AG04450 (cell line): ENCODE results near the gene RAG1. TPM values are rescaled to one million over a fixed set of nuclear protein-coding genes. Genes with fewer than 3 reads are reported as not detected.
A peak's percentile ranks its signal among the peaks of the same experiment; 100 is the strongest.

Experiments used
- CTCF ChIA-PET: fragments of 300-600, 350-600 bp; formaldehyde crosslinking; extraction: SDS; loops from one replicate; lab custom pipeline; 2022; ENCODE audit warnings: antibody characterized with exemption, inconsistent platforms; lab: Charles Lee
- POLR2A ChIA-PET: fragments of 350-600 bp; formaldehyde crosslinking; extraction: SDS; loops from one replicate; lab custom pipeline; 2021; ENCODE audit warnings: antibody characterized with exemption, inconsistent platforms; lab: Yijun Ruan, JAX
- DNase-seq: peaks from one replicate; pipeline ENCODE4 v3.0.0-alpha.2; 2011; ENCODE audit warnings: low read depth, low spot score
- H3K27ac ChIP-seq: one replicate; pipeline ENCODE4 v1.5.1; 2012; ENCODE audit warnings: low read depth, low read length, control low read depth
- H3K27me3 ChIP-seq: one replicate; pipeline ENCODE4 v1.6.0; 2012; ENCODE audit warnings: low read length; ENCODE audit not compliant: control insufficient read depth, insufficient read depth
- H3K4me3 ChIP-seq: 2 replicates; pipeline ENCODE4 v1.5.1; 2011; ENCODE audit warnings: mild to moderate bottlenecking, low read depth, low read length, control low read depth
- H3K9me3 ChIP-seq: 2 replicates; pipeline ENCODE4 v1.5.1; 2012; ENCODE audit warnings: low read length; ENCODE audit not compliant: control insufficient read depth, insufficient read depth
- polyA minus RNA-seq: library from RNA; depleted of rRNA, polyadenylated mRNA; stranded (reverse); fragments of >200 nt; gene quantifications from 2 replicates; pipeline ENCODE4 v1.2.3, GENCODE V29; 2011; rRNA and poly(A)+ RNA removed
- polyA plus RNA-seq: library from polyadenylated mRNA; depleted of rRNA; stranded (reverse); fragments of >200 nt; gene quantifications from 2 replicates; pipeline ENCODE4 v1.2.3, GENCODE V29; 2011; rRNA removed
- TF ChIP-seq, protein P1 (sequence below): IDR thresholded peaks from 2 replicates; pipeline ENCODE4 v1.5.1; 2011; ENCODE audit warnings: low read depth, low read length, control low read depth, inconsistent platforms

RAG1 gene
- 0.33 and 0.52 TPM in 2 replicates for polyA plus RNA-seq
- polyA minus RNA-seq = 0.17 and 0.41 TPM in 2 replicates

DNA sequence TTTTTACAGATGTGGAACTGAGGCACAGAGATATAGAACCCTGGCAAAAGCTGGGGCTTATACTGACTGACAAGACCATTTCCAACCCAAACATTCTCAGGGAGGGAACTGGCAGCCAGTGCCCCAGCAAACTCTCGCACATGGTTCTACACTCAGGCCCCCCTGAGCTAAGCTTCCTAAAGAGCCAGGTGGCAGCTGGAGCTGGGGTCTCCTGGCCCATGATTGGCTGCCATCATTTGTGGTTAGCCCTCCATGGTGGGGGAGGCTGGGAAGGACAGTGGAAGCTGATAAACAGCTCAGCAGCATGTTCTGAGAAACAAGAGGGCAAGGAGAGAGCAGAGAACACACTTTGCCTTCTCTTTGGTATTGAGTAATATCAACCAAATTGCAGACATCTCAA is at the start of gene RAG1:
RAG1 (plus strand) TSS at position 314 of the 400 bp plus-strand sequence. CDS start 5,298 bp downstream, outside the sequence.
- Histone ChIP-seq H3K9me3 (no peaks in the 10 kb centered on the region), H3K27me3 (peaks cover 24% of the 10 kb centered on the region), H3K4me3 (no peak within 1 kb of the TSS), H3K27ac (no peak within 1 kb of the TSS)
- POLR2A ChIA-PET = no interaction called here
- CTCF ChIA-PET = interaction anchor here (1.1 kb wide), 1 partner anchor 179 kb away, joined by 8 read pairs; no protein-coding TSS in a partner anchor
- no peak for DNase-seq
- TF ChIP-seq, protein P1, sequence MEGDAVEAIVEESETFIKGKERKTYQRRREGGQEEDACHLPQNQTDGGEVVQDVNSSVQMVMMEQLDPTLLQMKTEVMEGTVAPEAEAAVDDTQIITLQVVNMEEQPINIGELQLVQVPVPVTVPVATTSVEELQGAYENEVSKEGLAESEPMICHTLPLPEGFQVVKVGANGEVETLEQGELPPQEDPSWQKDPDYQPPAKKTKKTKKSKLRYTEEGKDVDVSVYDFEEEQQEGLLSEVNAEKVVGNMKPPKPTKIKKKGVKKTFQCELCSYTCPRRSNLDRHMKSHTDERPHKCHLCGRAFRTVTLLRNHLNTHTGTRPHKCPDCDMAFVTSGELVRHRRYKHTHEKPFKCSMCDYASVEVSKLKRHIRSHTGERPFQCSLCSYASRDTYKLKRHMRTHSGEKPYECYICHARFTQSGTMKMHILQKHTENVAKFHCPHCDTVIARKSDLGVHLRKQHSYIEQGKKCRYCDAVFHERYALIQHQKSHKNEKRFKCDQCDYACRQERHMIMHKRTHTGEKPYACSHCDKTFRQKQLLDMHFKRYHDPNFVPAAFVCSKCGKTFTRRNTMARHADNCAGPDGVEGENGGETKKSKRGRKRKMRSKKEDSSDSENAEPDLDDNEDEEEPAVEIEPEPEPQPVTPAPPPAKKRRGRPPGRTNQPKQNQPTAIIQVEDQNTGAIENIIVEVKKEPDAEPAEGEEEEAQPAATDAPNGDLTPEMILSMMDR = no peak

DNA sequence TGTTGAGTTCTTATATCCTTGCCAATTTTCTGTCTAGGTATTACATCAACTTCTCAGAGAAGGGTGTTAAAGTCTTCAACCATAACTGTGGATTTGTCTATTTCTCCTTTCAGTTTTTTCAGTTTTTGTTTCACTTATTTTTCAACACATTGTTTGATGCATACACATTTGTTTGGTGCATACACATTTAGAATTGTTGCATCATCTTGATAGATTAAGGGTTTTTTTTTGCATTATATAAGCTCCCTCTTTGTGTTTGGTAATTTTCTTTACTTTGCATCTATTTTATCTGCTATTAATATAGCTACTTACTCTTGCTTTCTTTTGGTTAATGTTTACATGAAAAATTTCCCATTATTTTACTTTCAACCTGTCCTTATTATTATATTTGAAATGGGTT is 37.0 kb upstream of the RAG1 start:
- Histone ChIP-seq H3K4me3 (no peak overlapping the region), H3K27ac (no peak overlapping the region), H3K27me3 (peaks cover 5% of the 10 kb centered on the region), H3K9me3 (no peaks in the 10 kb centered on the region)
- TF ChIP-seq, protein P1 = no peak
- DNase-seq = no peak
- CTCF ChIA-PET = interaction anchor here (1.3 kb wide), 1 partner anchor 21 kb away, joined by 5 read pairs; the partner anchor contains the start of gene TRAF6
- POLR2A ChIA-PET = no interaction called here

DNA sequence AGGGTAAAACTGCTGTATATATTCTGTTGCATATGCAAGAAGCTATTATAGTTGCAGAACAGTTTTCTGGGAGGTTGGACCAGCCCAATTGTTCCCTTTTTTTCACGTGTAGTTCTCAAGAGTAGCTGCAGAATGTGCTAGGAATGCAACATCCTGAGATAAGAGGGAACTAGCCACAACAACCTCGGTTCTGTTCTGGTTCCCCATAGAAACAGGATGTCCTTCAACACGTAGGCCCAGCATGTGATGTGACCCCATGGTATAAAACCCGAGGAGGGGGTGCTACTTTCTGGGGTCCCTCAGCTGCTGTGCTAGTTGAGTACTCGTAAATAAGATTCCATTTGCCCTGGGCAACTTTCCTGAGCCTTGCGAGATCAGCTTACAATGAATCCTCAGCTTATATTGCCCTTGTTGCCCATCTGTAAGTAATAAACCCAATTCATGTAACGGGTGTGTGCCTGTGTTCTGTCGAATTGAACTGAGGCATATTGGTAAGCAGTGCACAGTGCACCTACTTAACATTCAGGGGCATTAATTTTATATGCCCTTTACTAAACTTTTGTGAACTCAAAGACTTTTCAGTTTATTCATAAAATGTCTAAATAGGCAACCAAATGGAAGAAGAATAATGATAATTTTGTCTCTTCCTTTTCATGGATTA is 34.7 kb upstream of the RAG1 start:
- TF ChIP-seq, protein P1 = no peak
- POLR2A ChIA-PET = no interaction called here

DNA sequence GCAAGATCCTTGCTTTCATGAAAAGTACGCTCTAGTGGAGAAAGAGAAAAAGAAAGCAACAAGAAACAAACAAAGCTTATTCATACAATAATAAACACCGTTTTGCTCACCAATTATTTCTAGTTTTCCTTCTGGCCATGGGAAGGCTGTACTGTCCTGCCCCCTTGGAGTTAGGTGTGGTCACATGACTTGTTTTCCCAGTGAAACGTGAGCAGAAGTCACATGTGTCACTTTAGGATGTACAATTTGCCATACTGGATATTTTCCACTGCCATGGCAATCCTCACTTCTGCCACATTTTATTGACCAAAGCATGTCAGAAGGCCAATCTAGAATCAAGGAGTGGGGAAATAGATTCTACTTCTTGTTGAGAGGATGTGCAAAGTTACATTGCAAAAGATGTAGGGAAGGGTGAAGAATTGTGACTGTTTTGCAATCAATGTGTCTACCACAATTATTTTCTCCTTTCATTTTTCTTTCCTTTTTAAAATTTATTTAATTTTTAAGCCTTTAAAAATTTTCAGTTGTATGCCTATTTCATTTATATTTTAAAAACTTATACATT is 33.4 kb upstream of the RAG1 start:
- no peak for DNase-seq
- ChIA-PET POLR2A (no interaction called here), CTCF (interaction anchor here (0.9 kb wide), 1 partner anchor 29 kb away, joined by 3 read pairs; no protein-coding TSS in a partner anchor)
- no peak overlapping the region for H3K4me3 ChIP-seq
- TF ChIP-seq, protein P1 = no peak
- H3K9me3 ChIP-seq = no peaks in the 10 kb centered on the region
- peaks cover 5% of the 10 kb centered on the region for H3K27me3 ChIP-seq
- H3K27ac ChIP-seq = no peak overlapping the region

More for the DNA sequence above, 34.7 kb upstream of the RAG1 start:
- no peaks in the 10 kb centered on the region for H3K9me3 ChIP-seq
- CTCF ChIA-PET = interaction anchor here (1.3 kb wide), 2 partner anchors 32 to 214 kb away, joined by 3 to 4 read pairs; no protein-coding TSS in a partner anchor
- peaks cover 5% of the 10 kb centered on the region for H3K27me3 ChIP-seq
- no peak overlapping the region for H3K27ac ChIP-seq
- no peak overlapping the region for H3K4me3 ChIP-seq
- DNase-seq = no peak

DNA sequence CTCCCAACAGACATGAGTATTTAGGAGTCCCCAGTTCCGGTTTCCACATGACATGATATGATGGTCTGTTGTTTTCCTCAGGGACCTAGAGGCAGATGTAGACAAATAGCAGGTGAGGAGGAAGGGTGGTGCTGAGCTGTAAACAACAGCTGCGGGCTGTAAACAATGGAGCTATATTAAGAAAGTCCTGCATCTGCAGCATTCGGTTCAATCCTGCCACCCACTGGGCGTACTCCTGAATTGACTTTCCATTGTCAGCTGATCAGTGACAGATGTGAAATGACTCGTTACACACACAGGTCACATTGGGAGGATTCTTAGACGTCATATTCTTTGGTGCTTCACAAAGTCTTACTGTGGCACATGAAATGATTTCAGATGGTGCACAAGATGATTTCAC is 26.8 kb upstream of the RAG1 start:
- CTCF ChIA-PET = interaction anchor here (1.1 to 1.5 kb wide), 2 partner anchors 32 to 48 kb away, joined by 3 to 6 read pairs; partner anchors contain the start of gene TRAF6
- H3K9me3 ChIP-seq = no peaks in the 10 kb centered on the region
- H3K27me3 ChIP-seq = peaks cover 5% of the 10 kb centered on the region
- POLR2A ChIA-PET = no interaction called here
- H3K27ac ChIP-seq = no peak overlapping the region
- DNase-seq = no peak
- TF ChIP-seq, protein P1 = 0 out of 2 replicates have a peak, but pooled peaks have one; percentile 26
- H3K4me3 ChIP-seq = no peak overlapping the region
